Measurements from ENCODE around the gene AARS1. TPM values are rescaled to one million over a fixed set of nuclear protein-coding genes. Genes with fewer than 3 reads are reported as not detected.
"Not testable (repeated sequence)": the region's sequence is repeated elsewhere in the genome, so short reads cannot be mapped to it uniquely, and the experiment has no call there.

Gene AARS1
- total RNA-seq: 55.1 TPM

GRCh38 chr16:70289229-70290094 is at the start of gene AARS1:
Gene AARS1, minus strand, starts transcription at chr16:70289506. Its CDS starts 6,743 bp downstream, at chr16:70282763.
- DNase-seq: peak; percentile 100

GRCh38 chr16:70337814-70338213 is 48.5 kb upstream of the AARS1 start:
- DNase-seq: no peak

- DNase-seq: not testable (repeated sequence)
Measured at GRCh38 chr16:70332728-70333127, 43.4 kb upstream of the AARS1 start.

- no peak for DNase-seq
Measured at GRCh38 chr16:70331588-70332358, 42.5 kb upstream of the AARS1 start.

- no peak for DNase-seq
Measured at GRCh38 chr16:70331091-70331490, 41.8 kb upstream of the AARS1 start.

GRCh38 chr16:70324998-70325747 is 35.9 kb upstream of the AARS1 start:
- DNase-seq: no peak

- DNase-seq: no peak
Measured at GRCh38 chr16:70320121-70320520, 30.8 kb upstream of the AARS1 start.

GRCh38 chr16:70307726-70308125 is 18.4 kb upstream of the AARS1 start:
- DNase-seq: not testable (repeated sequence)

GRCh38 chr16:70306880-70307279 is 17.6 kb upstream of the AARS1 start:
- no peak for DNase-seq

- DNase-seq: no peak
Measured at GRCh38 chr16:70304892-70305448, 15.7 kb upstream of the AARS1 start.

GRCh38 chr16:70302745-70303144 is 13.4 kb upstream of the AARS1 start:
- no peak for DNase-seq

GRCh38 chr16:70301121-70301520 is 11.8 kb upstream of the AARS1 start:
- DNase-seq: no peak

GRCh38 chr16:70298988-70299938 is 10.0 kb upstream of the AARS1 start, which contains the start of gene DDX19B:
Gene DDX19B, plus strand, starts transcription at chr16:70299186. Its CDS starts 112 bp downstream, at chr16:70299298.
- DNase-seq: peak; percentile 44

GRCh38 chr16:70295634-70296033 is 6.3 kb upstream of the AARS1 start:
- DNase-seq: no peak

GRCh38 chr16:70294385-70295025 is 5.2 kb upstream of the AARS1 start:
- DNase-seq: no peak

GRCh38 chr16:70292148-70292547 is 2.8 kb upstream of the AARS1 start:
- DNase-seq: not testable (repeated sequence)

- no peak for DNase-seq
Measured at GRCh38 chr16:70290949-70291519, 1.7 kb upstream of the AARS1 start.

- not testable (repeated sequence) for DNase-seq
Measured at GRCh38 chr16:70287304-70287971, 1.9 kb downstream of the AARS1 start.

GRCh38 chr16:70276392-70276791 is 12.9 kb downstream of the AARS1 start:
- no peak for DNase-seq

All from skin of body (tissue), 2 donors.